ENCODE data around the gene UBE2U.

The UBE2U gene, protein sequence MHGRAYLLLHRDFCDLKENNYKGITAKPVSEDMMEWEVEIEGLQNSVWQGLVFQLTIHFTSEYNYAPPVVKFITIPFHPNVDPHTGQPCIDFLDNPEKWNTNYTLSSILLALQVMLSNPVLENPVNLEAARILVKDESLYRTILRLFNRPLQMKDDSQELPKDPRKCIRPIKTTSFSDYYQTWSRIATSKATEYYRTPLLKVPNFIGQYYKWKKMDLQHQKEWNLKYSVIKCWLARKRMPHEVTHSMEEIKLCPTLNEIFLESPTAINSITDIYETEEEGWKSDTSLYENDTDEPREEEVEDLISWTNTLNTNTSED

DNA sequence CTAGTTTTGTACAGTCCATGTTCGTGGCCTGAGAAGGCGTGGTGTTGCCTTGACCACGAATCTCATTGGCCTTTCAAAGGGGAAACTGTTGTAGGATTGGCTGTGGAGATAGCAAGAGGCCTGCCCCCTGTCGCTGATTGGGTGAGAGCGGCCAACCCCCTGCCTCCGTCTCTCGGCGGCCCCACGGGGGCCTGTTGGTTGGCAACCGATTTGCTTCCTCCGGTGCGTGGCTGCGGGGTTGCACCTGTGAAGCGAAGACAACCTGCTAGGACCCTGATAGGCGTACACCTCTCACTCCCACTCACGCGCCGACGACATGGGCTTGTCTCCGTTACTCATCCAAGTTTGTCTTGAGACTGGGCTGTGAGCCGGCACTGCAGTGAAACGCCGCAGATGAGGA is at the start of gene UBE2U:
UBE2U (plus strand) TSS at position 204 of the 400 bp plus-strand sequence. CDS start 428 bp downstream, outside the sequence.
- H3K9me3 ChIP-seq (ENCODE audit: control insufficient read depth in 2 of 2, low read length in 2 of 2) = no peaks in the 10 kb centered on the region
- H3K9ac ChIP-seq (ENCODE audit: low read depth in 1 of 2, low read length in 2 of 2) = no peak within 1 kb of the TSS

GRCh38 chr1:64155278-64155677 is 48.1 kb upstream of the UBE2U start:
- Histone ChIP-seq H3K27me3 (ENCODE audit: control insufficient read depth in 2 of 2, insufficient read depth in 2 of 2, low read length in 2 of 2) (no peaks in the 10 kb centered on the region), H3K27ac (ENCODE audit: low read depth in 2 of 2, low read length in 2 of 2) (no peak overlapping the region), H3K4me1 (ENCODE audit: control insufficient read depth in 2 of 2, insufficient read depth in 2 of 2, low read length in 2 of 2) (no peaks in the 10 kb centered on the region), H3K9me3 (ENCODE audit: control insufficient read depth in 2 of 2, low read length in 2 of 2) (no peaks in the 10 kb centered on the region), H3K36me3 (ENCODE audit: control insufficient read depth in 2 of 2, insufficient read depth in 2 of 2, low read length in 2 of 2) (peaks cover 0 to 2% of the 10 kb centered on the region in 2 donors), H3K4me3 (ENCODE audit: low read length in 2 of 2) (no peak overlapping the region), H3K9ac (ENCODE audit: low read depth in 1 of 2, low read length in 2 of 2) (no peak overlapping the region)

More for the DNA sequence above, at the start of gene UBE2U:
- H3K27ac ChIP-seq (ENCODE audit: low read depth in 2 of 2, low read length in 2 of 2) = no peak within 1 kb of the TSS
- no peak within 1 kb of the TSS for H3K4me3 ChIP-seq (ENCODE audit: low read length in 2 of 2)
- no peaks in the 10 kb centered on the region for H3K27me3 ChIP-seq (ENCODE audit: control insufficient read depth in 2 of 2, insufficient read depth in 2 of 2, low read length in 2 of 2)
- H3K4me1 ChIP-seq (ENCODE audit: control insufficient read depth in 2 of 2, insufficient read depth in 2 of 2, low read length in 2 of 2) = no peaks in the 10 kb centered on the region
- H3K36me3 ChIP-seq (ENCODE audit: control insufficient read depth in 2 of 2, insufficient read depth in 2 of 2, low read length in 2 of 2) = no peaks in the 10 kb centered on the region

DNA sequence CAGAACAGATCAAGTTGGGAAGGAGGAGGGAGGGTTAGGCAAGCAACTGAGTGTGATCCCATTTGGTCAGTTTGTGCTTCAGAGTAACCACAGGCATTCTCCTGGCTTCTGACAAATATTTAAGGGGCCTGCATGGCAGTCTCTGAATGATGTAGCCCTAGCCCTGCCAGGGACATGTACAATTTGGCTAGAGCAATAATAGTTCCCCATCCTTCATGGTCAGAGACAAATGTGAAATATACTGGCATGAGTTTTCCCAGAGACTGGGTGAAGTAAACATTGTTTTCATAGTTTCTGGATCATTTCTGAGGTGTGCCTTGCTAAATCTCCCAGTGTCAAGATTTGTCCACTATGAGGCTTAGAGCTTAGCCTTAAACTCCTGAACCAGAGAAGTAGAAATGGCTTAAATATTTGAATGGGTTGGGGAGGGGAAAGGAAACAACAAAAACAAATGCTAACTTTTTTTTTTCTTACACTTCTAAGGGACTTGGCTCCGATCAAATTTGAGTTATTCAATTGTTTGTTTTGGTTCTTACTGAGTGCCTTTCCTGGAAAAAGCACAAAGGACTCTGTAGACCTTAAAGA is 42.0 kb upstream of the UBE2U start:
- Histone ChIP-seq H3K4me3 (ENCODE audit: low read length in 2 of 2) (no peak overlapping the region), H3K36me3 (ENCODE audit: control insufficient read depth in 2 of 2, insufficient read depth in 2 of 2, low read length in 2 of 2) (peaks cover 0 to 2% of the 10 kb centered on the region in 2 donors), H3K27me3 (ENCODE audit: control insufficient read depth in 2 of 2, insufficient read depth in 2 of 2, low read length in 2 of 2) (no peaks in the 10 kb centered on the region), H3K9me3 (ENCODE audit: control insufficient read depth in 2 of 2, low read length in 2 of 2) (no peaks in the 10 kb centered on the region), H3K9ac (ENCODE audit: low read depth in 1 of 2, low read length in 2 of 2) (no peak overlapping the region), H3K27ac (ENCODE audit: low read depth in 2 of 2, low read length in 2 of 2) (no peak overlapping the region), H3K4me1 (ENCODE audit: control insufficient read depth in 2 of 2, insufficient read depth in 2 of 2, low read length in 2 of 2) (no peaks in the 10 kb centered on the region)

- Histone ChIP-seq H3K9ac (ENCODE audit: low read depth in 1 of 2, low read length in 2 of 2) (no peak overlapping the region), H3K4me3 (ENCODE audit: low read length in 2 of 2) (no peak overlapping the region), H3K27ac (ENCODE audit: low read depth in 2 of 2, low read length in 2 of 2) (no peak overlapping the region)
Observed at GRCh38 chr1:64162151-64162550, 41.3 kb upstream of the UBE2U start.

GRCh38 chr1:64162804-64163203 is 40.6 kb upstream of the UBE2U start:
- Histone ChIP-seq H3K4me3 (ENCODE audit: low read length in 2 of 2) (no peak overlapping the region), H3K27ac (ENCODE audit: low read depth in 2 of 2, low read length in 2 of 2) (no peak overlapping the region), H3K9me3 (ENCODE audit: control insufficient read depth in 2 of 2, low read length in 2 of 2) (no peaks in the 10 kb centered on the region), H3K36me3 (ENCODE audit: control insufficient read depth in 2 of 2, insufficient read depth in 2 of 2, low read length in 2 of 2) (peaks cover 0 to 2% of the 10 kb centered on the region in 2 donors), H3K4me1 (ENCODE audit: control insufficient read depth in 2 of 2, insufficient read depth in 2 of 2, low read length in 2 of 2) (no peaks in the 10 kb centered on the region), H3K9ac (ENCODE audit: low read depth in 1 of 2, low read length in 2 of 2) (no peak overlapping the region), H3K27me3 (ENCODE audit: control insufficient read depth in 2 of 2, insufficient read depth in 2 of 2, low read length in 2 of 2) (no peaks in the 10 kb centered on the region)

More at GRCh38 chr1:64162151-64162550, 41.3 kb upstream of the UBE2U start:
- Histone ChIP-seq H3K36me3 (ENCODE audit: control insufficient read depth in 2 of 2, insufficient read depth in 2 of 2, low read length in 2 of 2) (peaks cover 0 to 2% of the 10 kb centered on the region in 2 donors), H3K27me3 (ENCODE audit: control insufficient read depth in 2 of 2, insufficient read depth in 2 of 2, low read length in 2 of 2) (no peaks in the 10 kb centered on the region), H3K4me1 (ENCODE audit: control insufficient read depth in 2 of 2, insufficient read depth in 2 of 2, low read length in 2 of 2) (no peaks in the 10 kb centered on the region), H3K9me3 (ENCODE audit: control insufficient read depth in 2 of 2, low read length in 2 of 2) (no peaks in the 10 kb centered on the region)

DNA sequence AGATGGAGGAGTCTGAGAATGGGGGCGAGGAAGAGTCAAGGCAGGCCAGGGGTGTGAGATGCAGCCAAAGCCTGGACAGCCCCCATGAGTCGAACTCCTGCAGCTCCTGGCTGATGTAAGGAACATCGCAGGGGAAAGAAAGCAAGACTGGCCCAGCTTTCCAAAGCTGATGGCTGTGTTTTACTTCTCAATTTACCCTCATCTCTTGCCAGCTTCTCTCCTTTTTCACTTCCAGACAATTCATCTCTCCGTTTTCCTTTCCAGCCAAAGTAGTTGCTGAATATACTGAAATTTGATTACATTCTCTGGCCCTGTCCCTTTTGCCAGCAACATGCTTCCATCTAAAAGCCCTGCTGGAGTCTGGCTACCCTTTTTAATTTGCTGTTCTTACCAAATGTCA is 40.0 kb upstream of the UBE2U start:
- H3K9me3 ChIP-seq (ENCODE audit: control insufficient read depth in 2 of 2, low read length in 2 of 2) = no peaks in the 10 kb centered on the region
- no peaks in the 10 kb centered on the region for H3K4me1 ChIP-seq (ENCODE audit: control insufficient read depth in 2 of 2, insufficient read depth in 2 of 2, low read length in 2 of 2)
- peaks cover 0 to 2% of the 10 kb centered on the region in 2 donors for H3K36me3 ChIP-seq (ENCODE audit: control insufficient read depth in 2 of 2, insufficient read depth in 2 of 2, low read length in 2 of 2)
- no peak overlapping the region for H3K27ac ChIP-seq (ENCODE audit: low read depth in 2 of 2, low read length in 2 of 2)
- H3K9ac ChIP-seq (ENCODE audit: low read depth in 1 of 2, low read length in 2 of 2) = no peak overlapping the region
- H3K4me3 ChIP-seq (ENCODE audit: low read length in 2 of 2) = no peak overlapping the region
- no peaks in the 10 kb centered on the region for H3K27me3 ChIP-seq (ENCODE audit: control insufficient read depth in 2 of 2, insufficient read depth in 2 of 2, low read length in 2 of 2)

- Histone ChIP-seq H3K9ac (ENCODE audit: low read depth in 1 of 2, low read length in 2 of 2) (no peak overlapping the region), H3K27ac (ENCODE audit: low read depth in 2 of 2, low read length in 2 of 2) (no peak overlapping the region)
Observed at GRCh38 chr1:64163970-64164369, 39.5 kb upstream of the UBE2U start.

DNA sequence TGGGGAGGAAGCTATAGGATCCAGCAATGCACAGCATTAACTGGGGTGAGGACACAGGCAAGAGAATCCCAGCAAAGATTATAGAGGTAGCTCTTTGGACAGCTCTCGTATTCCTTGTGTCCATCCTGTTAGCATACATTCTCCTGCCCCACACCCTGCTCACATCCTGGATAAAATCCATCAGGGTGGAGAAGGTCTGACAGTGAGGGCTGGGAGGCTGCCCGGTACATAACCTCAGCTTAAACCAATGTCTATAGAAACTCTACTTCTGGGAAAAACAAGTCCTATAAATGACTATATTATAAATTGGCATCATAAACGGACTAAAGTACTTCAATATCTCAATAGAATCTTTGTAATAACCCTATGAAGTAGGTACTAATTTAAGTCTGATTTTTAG is 36.8 kb upstream of the UBE2U start:
- no peaks in the 10 kb centered on the region for H3K36me3 ChIP-seq (ENCODE audit: control insufficient read depth in 2 of 2, insufficient read depth in 2 of 2, low read length in 2 of 2)
- peaks cover 2 to 4% of the 10 kb centered on the region in 2 donors for H3K4me1 ChIP-seq (ENCODE audit: control insufficient read depth in 2 of 2, insufficient read depth in 2 of 2, low read length in 2 of 2)
- H3K27me3 ChIP-seq (ENCODE audit: control insufficient read depth in 2 of 2, insufficient read depth in 2 of 2, low read length in 2 of 2) = no peaks in the 10 kb centered on the region
- no peak overlapping the region for H3K27ac ChIP-seq (ENCODE audit: low read depth in 2 of 2, low read length in 2 of 2)
- H3K9me3 ChIP-seq (ENCODE audit: control insufficient read depth in 2 of 2, low read length in 2 of 2) = no peaks in the 10 kb centered on the region
- no peak overlapping the region for H3K9ac ChIP-seq (ENCODE audit: low read depth in 1 of 2, low read length in 2 of 2)
- no peak overlapping the region for H3K4me3 ChIP-seq (ENCODE audit: low read length in 2 of 2)

More at GRCh38 chr1:64163970-64164369, 39.5 kb upstream of the UBE2U start:
- Histone ChIP-seq H3K9me3 (ENCODE audit: control insufficient read depth in 2 of 2, low read length in 2 of 2) (no peaks in the 10 kb centered on the region), H3K4me3 (ENCODE audit: low read length in 2 of 2) (no peak overlapping the region), H3K36me3 (ENCODE audit: control insufficient read depth in 2 of 2, insufficient read depth in 2 of 2, low read length in 2 of 2) (peaks cover 0 to under 1% of the 10 kb centered on the region in 2 donors), H3K4me1 (ENCODE audit: control insufficient read depth in 2 of 2, insufficient read depth in 2 of 2, low read length in 2 of 2) (no peaks in the 10 kb centered on the region), H3K27me3 (ENCODE audit: control insufficient read depth in 2 of 2, insufficient read depth in 2 of 2, low read length in 2 of 2) (no peaks in the 10 kb centered on the region)

DNA sequence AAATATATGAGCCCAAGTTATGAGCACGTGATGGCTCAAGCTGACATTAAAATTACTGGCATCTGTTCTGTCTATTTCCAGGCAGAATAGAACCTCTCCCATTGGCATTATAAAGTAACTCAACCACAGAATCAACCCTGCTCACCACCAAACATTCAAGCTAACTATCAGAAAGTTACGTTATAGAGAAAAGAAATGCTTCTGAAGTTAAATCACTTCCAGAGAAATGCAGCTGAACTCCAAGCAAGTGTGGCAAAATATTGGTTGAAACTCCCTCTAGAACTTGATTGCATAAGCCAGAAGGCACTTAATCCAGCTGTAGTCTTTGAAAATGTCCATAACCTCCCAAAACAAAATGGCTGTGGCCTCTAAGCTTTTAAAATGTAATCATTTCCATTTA is 36.2 kb upstream of the UBE2U start:
- no peaks in the 10 kb centered on the region for H3K36me3 ChIP-seq (ENCODE audit: control insufficient read depth in 2 of 2, insufficient read depth in 2 of 2, low read length in 2 of 2)
- no peak overlapping the region for H3K9ac ChIP-seq (ENCODE audit: low read depth in 1 of 2, low read length in 2 of 2)
- H3K4me3 ChIP-seq (ENCODE audit: low read length in 2 of 2) = no peak overlapping the region
- no peaks in the 10 kb centered on the region for H3K9me3 ChIP-seq (ENCODE audit: control insufficient read depth in 2 of 2, low read length in 2 of 2)
- no peak overlapping the region for H3K27ac ChIP-seq (ENCODE audit: low read depth in 2 of 2, low read length in 2 of 2)
- H3K27me3 ChIP-seq (ENCODE audit: control insufficient read depth in 2 of 2, insufficient read depth in 2 of 2, low read length in 2 of 2) = no peaks in the 10 kb centered on the region
- peaks cover 2 to 9% of the 10 kb centered on the region in 2 donors for H3K4me1 ChIP-seq (ENCODE audit: control insufficient read depth in 2 of 2, insufficient read depth in 2 of 2, low read length in 2 of 2)

- H3K36me3 ChIP-seq (ENCODE audit: control insufficient read depth in 2 of 2, insufficient read depth in 2 of 2, low read length in 2 of 2) = no peaks in the 10 kb centered on the region
- H3K27ac ChIP-seq (ENCODE audit: low read depth in 2 of 2, low read length in 2 of 2) = no peak overlapping the region
- no peaks in the 10 kb centered on the region for H3K9me3 ChIP-seq (ENCODE audit: control insufficient read depth in 2 of 2, low read length in 2 of 2)
- no peak overlapping the region for H3K4me3 ChIP-seq (ENCODE audit: low read length in 2 of 2)
- H3K9ac ChIP-seq (ENCODE audit: low read depth in 1 of 2, low read length in 2 of 2) = no peak overlapping the region
- no peaks in the 10 kb centered on the region for H3K27me3 ChIP-seq (ENCODE audit: control insufficient read depth in 2 of 2, insufficient read depth in 2 of 2, low read length in 2 of 2)
- H3K4me1 ChIP-seq (ENCODE audit: control insufficient read depth in 2 of 2, insufficient read depth in 2 of 2, low read length in 2 of 2) = peaks cover 2 to 14% of the 10 kb centered on the region in 2 donors
Observed at GRCh38 chr1:64171246-64171645, 32.2 kb upstream of the UBE2U start.

Measured in mucosa of rectum (tissue), 2 donors.